H9 (cell line): ENCODE data around the gene HOXC13. TPM values are rescaled to one million over a fixed set of nuclear protein-coding genes. Genes with fewer than 3 reads are reported as not detected.

ENCODE experiments used
- DNase-seq: peaks from one replicate; pipeline ENCODE4 v3.0.0-alpha.2; 2017
- H2AFZ ChIP-seq: one replicate; pipeline ENCODE4 v1.6.1; 2013; ENCODE audit warnings: mild to moderate bottlenecking, low read length, control low read depth, moderate library complexity
- H2AK5ac ChIP-seq: 2 replicates; pipeline ENCODE4 v1.6.1; 2013; ENCODE audit warnings: low read length, control low read depth, mixed read lengths; ENCODE audit not compliant: insufficient read length
- H2BK120ac ChIP-seq: one replicate; pipeline ENCODE4 v1.6.1; 2013; ENCODE audit warnings: low read depth, mild to moderate bottlenecking, low read length, control low read depth, inconsistent platforms; ENCODE audit not compliant: poor library complexity, severe bottlenecking
- H2BK12ac ChIP-seq: 2 replicates; pipeline ENCODE4 v1.6.1; 2013; ENCODE audit warnings: low read length, control low read depth, mixed read lengths, low read depth; ENCODE audit not compliant: insufficient read length
- H2BK15ac ChIP-seq: 2 replicates; pipeline ENCODE4 v1.6.1; 2013; ENCODE audit warnings: low read depth, low read length, control low read depth
- H2BK20ac ChIP-seq: one replicate; pipeline ENCODE4 v1.6.1; 2013; ENCODE audit warnings: low read depth, mild to moderate bottlenecking, low read length, control low read depth, inconsistent platforms; ENCODE audit not compliant: poor library complexity, severe bottlenecking
- H2BK5ac ChIP-seq: 2 replicates; pipeline ENCODE4 v1.6.1; 2013; ENCODE audit warnings: low read length, control low read depth, mixed read lengths; ENCODE audit not compliant: insufficient read length
- H3K14ac ChIP-seq: 2 replicates; pipeline ENCODE4 v1.6.1; 2013; ENCODE audit warnings: low read length, control low read depth; ENCODE audit not compliant: insufficient read depth
- H3K18ac ChIP-seq: 2 replicates; pipeline ENCODE4 v1.6.1; 2013; ENCODE audit warnings: low read depth, mild to moderate bottlenecking, mixed read lengths, low read length, control low read depth; ENCODE audit not compliant: insufficient read length
- H3K23ac ChIP-seq: 2 replicates; pipeline ENCODE4 v1.6.1; 2013; ENCODE audit warnings: low read length, control low read depth, mixed read lengths, low read depth; ENCODE audit not compliant: insufficient read length
- H3K23me2 ChIP-seq: 2 replicates; pipeline ENCODE4 v1.6.1; 2013; ENCODE audit warnings: low read depth, mild to moderate bottlenecking, mixed read lengths, low read length, control low read depth; ENCODE audit not compliant: insufficient read length, poor library complexity, severe bottlenecking
- H3K27ac ChIP-seq: 2 replicates; pipeline ENCODE4 v1.5.1; 2013; ENCODE audit warnings: low read length, control low read depth, mixed read lengths, low read depth; ENCODE audit not compliant: insufficient read length
- H3K27me3 ChIP-seq: 2 replicates; pipeline ENCODE4 v1.6.1; 2013; ENCODE audit warnings: low read length, control low read depth, inconsistent platforms; ENCODE audit not compliant: insufficient read depth
- H3K4ac ChIP-seq: 2 replicates; pipeline ENCODE4 v1.6.1; 2013; ENCODE audit warnings: low read depth, mild to moderate bottlenecking, control low read depth, inconsistent platforms, low read length, moderate library complexity
- H3K4me1 ChIP-seq: 2 replicates; pipeline ENCODE4 v1.6.1; 2013; ENCODE audit warnings: low read length, control low read depth, inconsistent platforms; ENCODE audit not compliant: insufficient read depth
- H3K4me2 ChIP-seq: 2 replicates; pipeline ENCODE4 v1.6.1; 2013; ENCODE audit warnings: low read length, control low read depth, mixed read lengths; ENCODE audit not compliant: insufficient read length, insufficient read depth
- H3K56ac ChIP-seq: 2 replicates; pipeline ENCODE4 v1.6.1; 2013; ENCODE audit warnings: low read depth, mild to moderate bottlenecking, mixed read lengths, low read length, control low read depth; ENCODE audit not compliant: insufficient read length
- H3K79me1 ChIP-seq: 2 replicates; pipeline ENCODE4 v1.6.1; 2013; ENCODE audit warnings: low read depth, mild to moderate bottlenecking, moderate library complexity, low read length, control low read depth, inconsistent platforms; ENCODE audit not compliant: insufficient read depth, poor library complexity, severe bottlenecking
- H3K79me2 ChIP-seq: 2 replicates; pipeline ENCODE4 v1.6.1; 2013; ENCODE audit warnings: low read length, control low read depth, inconsistent platforms; ENCODE audit not compliant: insufficient read depth
- H3K9ac ChIP-seq: 2 replicates; pipeline ENCODE4 v1.6.1; 2013; ENCODE audit warnings: low read length, control low read depth, mixed read lengths; ENCODE audit not compliant: insufficient read length; ENCODE audit errors: extremely low read depth
- H3K9me3 ChIP-seq: one replicate; pipeline ENCODE4 v1.6.1; 2013; ENCODE audit warnings: low read depth, low read length, inconsistent platforms; ENCODE audit not compliant: control insufficient read depth
- H3T11ph ChIP-seq: one replicate; pipeline ENCODE4 v1.6.1; 2013; ENCODE audit warnings: mild to moderate bottlenecking, low read length, control low read depth, inconsistent platforms
- H4K20me1 ChIP-seq: one replicate; pipeline ENCODE4 v1.6.1; 2013; ENCODE audit not compliant: control insufficient read depth, insufficient read length, insufficient read depth
- H4K5ac ChIP-seq: 2 replicates; pipeline ENCODE4 v1.6.1; 2013; ENCODE audit warnings: low read depth, mild to moderate bottlenecking, mixed read lengths, low read length, control low read depth; ENCODE audit not compliant: insufficient read length
- H4K8ac ChIP-seq: replicated peaks from 2 replicates; pipeline ENCODE4 v1.6.1; 2013; ENCODE audit warnings: low read length, control low read depth, mixed read lengths, low read depth; ENCODE audit not compliant: insufficient read length
- H4K91ac ChIP-seq: 2 replicates; pipeline ENCODE4 v1.6.1; 2013; ENCODE audit warnings: low read depth, mild to moderate bottlenecking, moderate library complexity, mixed read lengths, low read length, control low read depth; ENCODE audit not compliant: insufficient read length
- H3K27ac Mint-ChIP-seq, 3 experiments: 2 replicates in 2 of 3; 3 replicates in 1 of 3; pipeline ENCODE4 v1.8.0; 2020 to 2021; ENCODE audit warnings: mixed read lengths in 3 of 3, mild to moderate bottlenecking in 1 of 3, moderate library complexity in 1 of 3
- H3K27me3 Mint-ChIP-seq: 2 replicates; pipeline ENCODE4 v1.8.0; 2021; ENCODE audit warnings: low read depth, mild to moderate bottlenecking, moderate library complexity, mixed read lengths
- H3K36me3 Mint-ChIP-seq, 3 experiments: 2 replicates in 2 of 3; 3 replicates in 1 of 3; pipeline ENCODE4 v1.8.0; 2020 to 2021; ENCODE audit warnings: low read depth in 3 of 3, mixed read lengths in 3 of 3; ENCODE audit not compliant: insufficient read depth in 1 of 3
- H3K4me1 Mint-ChIP-seq, 2 experiments: 2 replicates each; pipeline ENCODE4 v1.8.0; 2020; ENCODE audit warnings: mixed read lengths in 2 of 2
- H3K4me3 Mint-ChIP-seq, 2 experiments: 2 replicates in 1 of 2; 3 replicates in 1 of 2; pipeline ENCODE4 v1.8.0; 2020 to 2021; ENCODE audit warnings: mild to moderate bottlenecking in 2 of 2, mixed read lengths in 2 of 2, moderate library complexity in 1 of 2
- H3K9me3 Mint-ChIP-seq, 2 experiments: 2 replicates in 1 of 2; 3 replicates in 1 of 2; pipeline ENCODE4 v1.8.0; 2020; ENCODE audit warnings: mild to moderate bottlenecking in 2 of 2, mixed read lengths in 2 of 2, moderate library complexity in 1 of 2
- WGBS: extraction: QIAGEN DNeasy Blood & Tissue Kit; methylation state at CpG from one replicate; pipeline ENCODE4 v1.1.7; 2013; ENCODE audit warnings: missing lambda C conversion rate, low lambda C conversion rate, mixed read lengths; ENCODE audit not compliant: insufficient read length; ENCODE audit errors: extremely low coverage; 5-methylcytosine and 5-hydroxymethylcytosine counted together
- total RNA-seq: library from RNA; stranded (reverse); gene quantifications from 2 replicates; pipeline ENCODE4 v1.2.1, GENCODE V29; 2021
- TF ChIP-seq, protein P1 (sequence below): fragments of 200-600 bp; sonication (generic); conservative IDR thresholded peaks from 3 replicates; pipeline ENCODE4 v1.8.0; 2021; ENCODE audit warnings: antibody characterized with exemption, mild to moderate bottlenecking

Gene HOXC13
- total RNA-seq, 1 experiment from 2014 or later: not detected

DNA sequence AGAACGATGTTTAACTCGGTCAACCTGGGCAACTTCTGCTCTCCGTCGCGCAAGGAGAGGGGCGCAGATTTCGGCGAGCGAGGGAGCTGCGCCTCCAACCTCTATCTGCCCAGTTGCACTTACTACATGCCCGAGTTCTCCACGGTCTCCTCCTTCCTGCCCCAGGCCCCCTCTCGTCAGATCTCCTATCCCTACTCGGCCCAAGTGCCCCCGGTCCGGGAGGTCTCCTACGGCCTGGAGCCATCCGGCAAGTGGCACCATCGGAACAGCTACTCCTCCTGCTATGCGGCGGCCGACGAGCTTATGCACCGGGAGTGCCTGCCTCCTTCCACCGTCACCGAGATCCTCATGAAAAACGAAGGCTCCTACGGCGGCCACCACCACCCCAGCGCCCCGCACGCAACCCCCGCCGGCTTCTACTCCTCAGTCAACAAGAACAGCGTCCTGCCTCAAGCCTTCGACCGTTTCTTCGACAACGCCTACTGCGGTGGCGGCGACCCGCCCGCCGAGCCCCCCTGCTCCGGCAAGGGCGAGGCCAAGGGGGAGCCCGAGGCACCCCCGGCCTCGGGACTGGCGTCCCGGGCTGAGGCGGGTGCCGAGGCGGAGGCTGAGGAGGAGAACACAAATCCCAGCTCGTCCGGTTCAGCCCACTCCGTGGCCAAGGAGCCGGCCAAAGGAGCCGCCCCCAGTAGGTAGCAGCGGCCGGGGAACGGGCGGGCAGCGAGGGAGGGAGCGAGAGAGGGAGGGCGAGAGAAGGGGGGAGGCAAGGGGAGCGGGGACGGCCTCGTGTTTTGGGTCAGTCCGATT, 34.8 kb downstream of the HOXC13 start:
- Histone ChIP-seq H4K20me1 (no peaks in the 10 kb centered on the region), H3T11ph (no peak overlapping the region), H3K4ac (no peak overlapping the region), H3K9me3 (no peaks in the 10 kb centered on the region), H2BK20ac (no peak overlapping the region), H4K8ac (no peak overlapping the region), H3K79me1 (no peaks in the 10 kb centered on the region), H4K5ac (no peak overlapping the region), H3K9ac (no peak overlapping the region), H2BK5ac (no peak overlapping the region), H3K27me3 (peaks cover 99% of the 10 kb centered on the region), H3K23ac (no peak overlapping the region), H2BK120ac (no peak overlapping the region), H3K23me2 (no peaks in the 10 kb centered on the region), H3K56ac (no peak overlapping the region), H2BK12ac (no peak overlapping the region), H4K91ac (no peak overlapping the region), H3K79me2 (no peaks in the 10 kb centered on the region), H2AFZ (no peak overlapping the region), H3K4me2 (peak overlapping the region; percentile 10), H3K14ac (no peak overlapping the region), H2AK5ac (no peak overlapping the region), H3K27ac (no peak overlapping the region), H3K18ac (no peak overlapping the region), H2BK15ac (no peak overlapping the region), H3K4me1 (no peaks in the 10 kb centered on the region)
- peaks cover 14 to 22% of the 10 kb centered on the region in 2 experiments for H3K4me1 Mint-ChIP-seq
- peak; percentile 74 for DNase-seq
- H3K36me3 Mint-ChIP-seq: peaks cover 0 to 8% (median 3%) of the 10 kb centered on the region in 3 experiments; a peak in 3 of 7 replicates
- no peak overlapping the region for H3K27ac Mint-ChIP-seq
- peak overlapping the region; percentile 30 to 68 for H3K4me3 Mint-ChIP-seq
- TF ChIP-seq, protein P1, sequence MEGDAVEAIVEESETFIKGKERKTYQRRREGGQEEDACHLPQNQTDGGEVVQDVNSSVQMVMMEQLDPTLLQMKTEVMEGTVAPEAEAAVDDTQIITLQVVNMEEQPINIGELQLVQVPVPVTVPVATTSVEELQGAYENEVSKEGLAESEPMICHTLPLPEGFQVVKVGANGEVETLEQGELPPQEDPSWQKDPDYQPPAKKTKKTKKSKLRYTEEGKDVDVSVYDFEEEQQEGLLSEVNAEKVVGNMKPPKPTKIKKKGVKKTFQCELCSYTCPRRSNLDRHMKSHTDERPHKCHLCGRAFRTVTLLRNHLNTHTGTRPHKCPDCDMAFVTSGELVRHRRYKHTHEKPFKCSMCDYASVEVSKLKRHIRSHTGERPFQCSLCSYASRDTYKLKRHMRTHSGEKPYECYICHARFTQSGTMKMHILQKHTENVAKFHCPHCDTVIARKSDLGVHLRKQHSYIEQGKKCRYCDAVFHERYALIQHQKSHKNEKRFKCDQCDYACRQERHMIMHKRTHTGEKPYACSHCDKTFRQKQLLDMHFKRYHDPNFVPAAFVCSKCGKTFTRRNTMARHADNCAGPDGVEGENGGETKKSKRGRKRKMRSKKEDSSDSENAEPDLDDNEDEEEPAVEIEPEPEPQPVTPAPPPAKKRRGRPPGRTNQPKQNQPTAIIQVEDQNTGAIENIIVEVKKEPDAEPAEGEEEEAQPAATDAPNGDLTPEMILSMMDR: no peak
- peaks cover 6 to 14% of the 10 kb centered on the region in 2 experiments for H3K9me3 Mint-ChIP-seq
- WGBS: no CpG with 5 or more reads among the region's 71 CpGs
- H3K27me3 Mint-ChIP-seq: peaks cover 100% of the 10 kb centered on the region
